Measurements from ENCODE around the gene TSPAN2.

DNA sequence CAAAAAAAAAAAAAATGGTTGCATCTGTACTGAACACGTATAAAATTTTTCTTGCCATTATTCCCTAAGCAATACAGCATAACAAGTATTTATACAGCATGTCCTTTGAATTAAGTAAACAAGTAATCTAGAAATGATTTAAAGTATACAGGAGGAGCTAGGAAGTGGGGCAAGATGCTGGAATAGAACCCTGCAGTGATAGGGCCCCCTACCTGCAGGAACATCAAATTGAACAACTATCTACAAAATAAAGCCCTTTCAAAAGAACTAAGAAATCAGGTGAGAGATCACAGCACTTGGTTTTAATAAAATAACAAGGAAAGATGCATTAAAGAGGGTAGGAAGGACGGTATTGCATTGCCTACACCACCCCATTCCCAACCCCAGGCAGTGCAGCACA lies 48.8 kb downstream of the TSPAN2 start:
- no peak for TF ChIP-seq POLR2A (IDR thresholded peaks at IDR 0.05)
- TF ChIP-seq, protein P1, sequence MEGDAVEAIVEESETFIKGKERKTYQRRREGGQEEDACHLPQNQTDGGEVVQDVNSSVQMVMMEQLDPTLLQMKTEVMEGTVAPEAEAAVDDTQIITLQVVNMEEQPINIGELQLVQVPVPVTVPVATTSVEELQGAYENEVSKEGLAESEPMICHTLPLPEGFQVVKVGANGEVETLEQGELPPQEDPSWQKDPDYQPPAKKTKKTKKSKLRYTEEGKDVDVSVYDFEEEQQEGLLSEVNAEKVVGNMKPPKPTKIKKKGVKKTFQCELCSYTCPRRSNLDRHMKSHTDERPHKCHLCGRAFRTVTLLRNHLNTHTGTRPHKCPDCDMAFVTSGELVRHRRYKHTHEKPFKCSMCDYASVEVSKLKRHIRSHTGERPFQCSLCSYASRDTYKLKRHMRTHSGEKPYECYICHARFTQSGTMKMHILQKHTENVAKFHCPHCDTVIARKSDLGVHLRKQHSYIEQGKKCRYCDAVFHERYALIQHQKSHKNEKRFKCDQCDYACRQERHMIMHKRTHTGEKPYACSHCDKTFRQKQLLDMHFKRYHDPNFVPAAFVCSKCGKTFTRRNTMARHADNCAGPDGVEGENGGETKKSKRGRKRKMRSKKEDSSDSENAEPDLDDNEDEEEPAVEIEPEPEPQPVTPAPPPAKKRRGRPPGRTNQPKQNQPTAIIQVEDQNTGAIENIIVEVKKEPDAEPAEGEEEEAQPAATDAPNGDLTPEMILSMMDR (IDR thresholded peaks at IDR 0.05), result no peak
